ENCODE data around the gene CALY.
"Not testable (repeated sequence)": the region's sequence is repeated elsewhere in the genome, so short reads cannot be mapped to it uniquely, and the experiment has no call there.

CALY gene

GRCh38 chr10:133379152-133379800, 42.6 kb upstream of the CALY start, which contains the start of gene PAOX:
Gene PAOX, plus strand, starts transcription at chr10:133379262. Its CDS starts 55 bp downstream, at chr10:133379317.
- peak within 1 kb of the TSS; percentile 87 for H3K27ac ChIP-seq
- no peak for TF ChIP-seq ZFX (IDR thresholded peaks at IDR 0.05; ENCODE audit: borderline replicate concordance)

GRCh38 chr10:133378251-133379096, 41.8 kb upstream of the CALY start:
- no peak for TF ChIP-seq CTCF (IDR thresholded peaks at IDR 0.05)
- no peak for TF ChIP-seq ZFX (IDR thresholded peaks at IDR 0.05; ENCODE audit: borderline replicate concordance)

GRCh38 chr10:133377818-133378250, 41.1 kb upstream of the CALY start:
- no peak for TF ChIP-seq CTCF (IDR thresholded peaks at IDR 0.05)
- TF ChIP-seq ZFX (IDR thresholded peaks at IDR 0.05; ENCODE audit: borderline replicate concordance) = no peak
- H3K27ac ChIP-seq = peak overlapping the region; percentile 87

More at GRCh38 chr10:133378251-133379096, 41.8 kb upstream of the CALY start:
- H3K27ac ChIP-seq = peak overlapping the region; percentile 87

- no peak for TF ChIP-seq CTCF (IDR thresholded peaks at IDR 0.05)
- no peak for TF ChIP-seq ZFX (IDR thresholded peaks at IDR 0.05; ENCODE audit: borderline replicate concordance)
- H3K27ac ChIP-seq = no peak overlapping the region
These were observed 40.5 kb upstream of the CALY start for GRCh38 chr10:133377025-133377817.

- not testable (repeated sequence) for H3K27ac ChIP-seq
These were observed 39.5 kb upstream of the CALY start for GRCh38 chr10:133376183-133376582.

- H3K27ac ChIP-seq = no peak overlapping the region
- TF ChIP-seq ZFX (IDR thresholded peaks at IDR 0.05; ENCODE audit: borderline replicate concordance) = no peak
- TF ChIP-seq CTCF (IDR thresholded peaks at IDR 0.05) = no peak
These were observed 38.8 kb upstream of the CALY start for GRCh38 chr10:133375357-133376115.

GRCh38 chr10:133373174-133374090, 36.7 kb upstream of the CALY start, which contains the start of gene ECHS1:
Gene ECHS1, minus strand, starts transcription at chr10:133373354. Its CDS starts 21 bp downstream, at chr10:133373333.
- H3K27ac ChIP-seq = peak within 1 kb of the TSS; percentile 85
- TF ChIP-seq ZFX (IDR thresholded peaks at IDR 0.05; ENCODE audit: borderline replicate concordance) (no peak), CTCF (IDR thresholded peaks at IDR 0.05) (0 out of 2 replicates have a peak, but pooled peaks have one; percentile 12)

All from 22Rv1 (cell line).